LNCAP (cell line): Measurements from ENCODE around the gene MUSTN1.

ENCODE experiments used
- TF ChIP-seq, protein P1 (sequence below): fragments of 450-650 bp; IDR thresholded peaks from 2 replicates; pipeline ENCODE4 v1.5.1; 2017; ENCODE audit warnings: mild to moderate bottlenecking

The MUSTN1 gene

DNA sequence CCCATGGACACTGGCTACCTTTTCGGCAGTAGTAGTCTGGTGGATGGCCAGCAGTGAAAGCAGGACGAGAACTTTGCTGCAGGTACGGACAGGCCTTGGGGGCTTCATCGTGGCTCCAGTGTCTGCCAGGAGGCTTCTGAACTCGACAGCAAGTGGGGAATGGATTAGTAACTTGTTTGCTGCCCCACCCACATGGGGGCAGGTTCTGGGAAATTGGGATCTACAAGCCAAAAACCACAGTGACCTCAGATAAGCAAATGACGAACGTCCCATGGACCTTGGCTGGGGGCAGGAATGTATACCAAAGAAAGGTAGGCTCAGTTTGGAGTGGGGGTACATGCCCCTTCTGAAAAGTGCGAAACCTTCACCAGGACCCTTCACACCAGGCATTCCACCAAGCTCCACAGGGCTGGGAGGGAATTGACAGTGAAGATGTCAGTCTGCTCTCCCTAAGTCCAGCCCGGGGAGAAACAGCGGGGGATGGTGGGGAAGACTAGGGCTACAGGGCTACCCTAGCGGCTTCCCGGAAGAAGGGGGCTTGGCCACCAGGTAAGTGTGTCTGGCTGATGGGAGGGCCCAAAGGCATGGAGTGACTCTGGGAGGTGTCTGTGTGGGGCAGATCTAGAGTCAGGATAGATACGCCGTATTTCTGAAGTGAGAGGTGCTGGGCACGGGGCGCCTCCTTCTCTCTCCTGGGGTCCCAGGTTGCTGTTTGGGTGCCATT, 4.1 kb downstream of the MUSTN1 start, which contains the start of gene ITIH4:
Gene ITIH4, minus strand, starts transcription at position 138 of the 724 bp plus-strand sequence. Its CDS starts 30 bp downstream, at position 108.
- TF ChIP-seq, protein P1, sequence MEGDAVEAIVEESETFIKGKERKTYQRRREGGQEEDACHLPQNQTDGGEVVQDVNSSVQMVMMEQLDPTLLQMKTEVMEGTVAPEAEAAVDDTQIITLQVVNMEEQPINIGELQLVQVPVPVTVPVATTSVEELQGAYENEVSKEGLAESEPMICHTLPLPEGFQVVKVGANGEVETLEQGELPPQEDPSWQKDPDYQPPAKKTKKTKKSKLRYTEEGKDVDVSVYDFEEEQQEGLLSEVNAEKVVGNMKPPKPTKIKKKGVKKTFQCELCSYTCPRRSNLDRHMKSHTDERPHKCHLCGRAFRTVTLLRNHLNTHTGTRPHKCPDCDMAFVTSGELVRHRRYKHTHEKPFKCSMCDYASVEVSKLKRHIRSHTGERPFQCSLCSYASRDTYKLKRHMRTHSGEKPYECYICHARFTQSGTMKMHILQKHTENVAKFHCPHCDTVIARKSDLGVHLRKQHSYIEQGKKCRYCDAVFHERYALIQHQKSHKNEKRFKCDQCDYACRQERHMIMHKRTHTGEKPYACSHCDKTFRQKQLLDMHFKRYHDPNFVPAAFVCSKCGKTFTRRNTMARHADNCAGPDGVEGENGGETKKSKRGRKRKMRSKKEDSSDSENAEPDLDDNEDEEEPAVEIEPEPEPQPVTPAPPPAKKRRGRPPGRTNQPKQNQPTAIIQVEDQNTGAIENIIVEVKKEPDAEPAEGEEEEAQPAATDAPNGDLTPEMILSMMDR = no peak

GRCh38 chr3:52829906-52830463, 4.8 kb downstream of the MUSTN1 start:
- TF ChIP-seq, protein P1 = no peak

GRCh38 chr3:52829482-52829881, 5.3 kb downstream of the MUSTN1 start:
- TF ChIP-seq, protein P1 = no peak

- TF ChIP-seq, protein P1 = no peak
Measured at GRCh38 chr3:52827866-52828376, 6.9 kb downstream of the MUSTN1 start.

GRCh38 chr3:52827441-52827840, 7.4 kb downstream of the MUSTN1 start:
- TF ChIP-seq, protein P1 = no peak

- TF ChIP-seq, protein P1 = no peak
Measured at GRCh38 chr3:52824037-52824436, 10.8 kb downstream of the MUSTN1 start.

DNA sequence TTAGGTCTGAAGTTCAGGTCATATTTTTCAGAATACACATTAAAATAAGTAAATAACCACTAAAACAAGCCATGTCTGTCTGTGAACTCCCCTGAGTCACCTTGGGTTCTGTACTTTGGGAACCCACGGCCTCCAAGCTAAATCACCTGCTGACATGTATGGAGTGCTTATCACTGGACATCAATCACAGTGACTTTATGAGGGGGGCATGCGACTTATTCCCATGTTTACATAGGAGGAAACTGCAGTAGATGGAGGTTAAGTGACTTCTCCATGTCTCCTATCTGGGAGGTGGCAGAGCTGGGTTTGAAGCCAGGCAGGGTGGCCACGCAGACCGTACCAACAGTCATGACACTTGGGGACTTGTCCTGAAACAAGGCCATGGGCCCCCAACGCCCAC, 12.5 kb downstream of the MUSTN1 start:
- TF ChIP-seq, protein P1 = no peak
